ENCODE results near the gene MED31.

Gene MED31

GRCh38 chr17:6682339-6682738 is 30.9 kb upstream of the MED31 start:
- Histone ChIP-seq H3K27ac (replicated peaks; ENCODE audit: low read length) (no peak overlapping the region), H3K14ac (ENCODE audit: low read length) (no peak overlapping the region), H2BK5ac (ENCODE audit: low read length) (no peak overlapping the region), H3K9ac (ENCODE audit: low read depth, low read length, poor library complexity) (no peak overlapping the region), H3K23ac (ENCODE audit: low read depth, low read length, poor library complexity) (no peak overlapping the region), H2AFZ (ENCODE audit: low read length) (no peak overlapping the region), H3K4me3 (ENCODE audit: low read length in 2 of 2) (no peak overlapping the region), H4K91ac (ENCODE audit: low read depth, low read length, poor library complexity) (no peak overlapping the region), H3K18ac (ENCODE audit: low read length) (no peak overlapping the region), H3K9me3 (replicated peaks in 1 of 2; ENCODE audit: control insufficient read depth in 2 of 2, insufficient read depth in 1 of 2, low read depth in 1 of 2, low read length in 2 of 2) (no peaks in the 10 kb centered on the region), H2BK15ac (ENCODE audit: low read length) (no peak overlapping the region), H3K4me2 (ENCODE audit: insufficient read depth, low read length, poor library complexity, severe bottlenecking) (no peak overlapping the region), H3K27me3 (ENCODE audit: control insufficient read depth in 3 of 3, insufficient read depth in 3 of 3, low read depth in 1 of 3, low read length in 3 of 3) (peaks cover 0 to 31% (median 0%) of the 10 kb centered on the region in 3 experiments), H2AK5ac (ENCODE audit: low read depth, low read length) (no peak overlapping the region), H3K79me1 (ENCODE audit: low read depth, low read length) (no peaks in the 10 kb centered on the region), H2BK12ac (ENCODE audit: low read length) (no peak overlapping the region), H3K36me3 (replicated peaks in 1 of 2; ENCODE audit: control insufficient read depth in 2 of 2, insufficient read depth in 2 of 2, low read length in 2 of 2) (no peaks in the 10 kb centered on the region), H2BK120ac (ENCODE audit: low read depth, low read length) (no peak overlapping the region), H3K4ac (ENCODE audit: low read length) (no peak overlapping the region), H4K8ac (ENCODE audit: low read depth, low read length) (no peak overlapping the region), H3K4me1 (ENCODE audit: control insufficient read depth in 2 of 2, insufficient read depth in 1 of 2, low read depth in 1 of 2, low read length in 2 of 2) (no peaks in the 10 kb centered on the region)
- no CpG with 5 or more reads among the region's 4 CpGs for WGBS, 2 donors (ENCODE audit: extremely low coverage in 2 of 2, insufficient read length in 2 of 2, insufficient replicate concordance in 1 of 2)
- no peak for DNase-seq (ENCODE audit: low spot score)

GRCh38 chr17:6681671-6682070 is 30.3 kb upstream of the MED31 start:
- Histone ChIP-seq H2BK5ac (ENCODE audit: low read length) (no peak overlapping the region), H3K4me2 (ENCODE audit: insufficient read depth, low read length, poor library complexity, severe bottlenecking) (no peak overlapping the region), H3K4me1 (ENCODE audit: control insufficient read depth in 2 of 2, insufficient read depth in 1 of 2, low read depth in 1 of 2, low read length in 2 of 2) (no peaks in the 10 kb centered on the region), H3K9ac (ENCODE audit: low read depth, low read length, poor library complexity) (no peak overlapping the region), H4K91ac (ENCODE audit: low read depth, low read length, poor library complexity) (no peak overlapping the region), H3K4ac (ENCODE audit: low read length) (no peak overlapping the region), H2AK5ac (ENCODE audit: low read depth, low read length) (no peak overlapping the region), H2BK15ac (ENCODE audit: low read length) (no peak overlapping the region), H3K27ac (replicated peaks; ENCODE audit: low read length) (no peak overlapping the region), H4K8ac (ENCODE audit: low read depth, low read length) (no peak overlapping the region), H3K18ac (ENCODE audit: low read length) (no peak overlapping the region), H2BK120ac (ENCODE audit: low read depth, low read length) (no peak overlapping the region), H3K14ac (ENCODE audit: low read length) (no peak overlapping the region), H3K27me3 (ENCODE audit: control insufficient read depth in 3 of 3, insufficient read depth in 3 of 3, low read depth in 1 of 3, low read length in 3 of 3) (peaks cover 0 to 31% (median 0%) of the 10 kb centered on the region in 3 experiments), H3K9me3 (replicated peaks in 1 of 2; ENCODE audit: control insufficient read depth in 2 of 2, insufficient read depth in 1 of 2, low read depth in 1 of 2, low read length in 2 of 2) (no peaks in the 10 kb centered on the region), H3K23ac (ENCODE audit: low read depth, low read length, poor library complexity) (no peak overlapping the region), H3K36me3 (replicated peaks in 1 of 2; ENCODE audit: control insufficient read depth in 2 of 2, insufficient read depth in 2 of 2, low read length in 2 of 2) (no peaks in the 10 kb centered on the region), H3K4me3 (ENCODE audit: low read length in 2 of 2) (no peak overlapping the region), H3K79me1 (ENCODE audit: low read depth, low read length) (no peaks in the 10 kb centered on the region), H2AFZ (ENCODE audit: low read length) (no peak overlapping the region), H2BK12ac (ENCODE audit: low read length) (no peak overlapping the region)
- DNase-seq (ENCODE audit: low spot score), result no peak
- no CpG with 5 or more reads among the region's 5 CpGs for WGBS, 2 donors (ENCODE audit: extremely low coverage in 2 of 2, insufficient read length in 2 of 2, insufficient replicate concordance in 1 of 2)

DNA sequence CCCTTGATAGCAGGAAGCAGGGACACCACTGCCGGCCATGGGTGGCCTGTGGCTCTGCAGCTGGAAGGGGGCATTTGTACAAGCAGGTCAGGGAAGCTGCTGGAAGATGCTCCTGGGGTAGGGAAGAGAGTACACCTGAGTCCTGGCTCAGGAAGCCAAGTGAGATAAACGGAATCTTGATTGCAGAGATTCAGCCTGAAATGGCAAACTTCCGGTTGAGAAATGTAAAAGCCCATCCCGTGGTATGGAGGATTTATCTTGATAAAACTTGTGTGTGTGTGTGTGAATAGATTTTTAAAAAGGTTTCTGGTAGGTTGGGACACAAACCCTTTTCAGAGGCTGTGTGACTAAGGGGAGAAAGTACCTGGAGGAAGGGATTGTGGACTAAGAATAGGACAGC is 29.8 kb upstream of the MED31 start:
- Histone ChIP-seq H3K9ac (ENCODE audit: low read depth, low read length, poor library complexity) (no peak overlapping the region), H3K4me3 (ENCODE audit: low read length in 2 of 2) (no peak overlapping the region), H2BK12ac (ENCODE audit: low read length) (no peak overlapping the region), H3K4me1 (ENCODE audit: control insufficient read depth in 2 of 2, insufficient read depth in 1 of 2, low read depth in 1 of 2, low read length in 2 of 2) (no peaks in the 10 kb centered on the region), H3K14ac (ENCODE audit: low read length) (no peak overlapping the region), H3K27ac (replicated peaks; ENCODE audit: low read length) (no peak overlapping the region), H2AK5ac (ENCODE audit: low read depth, low read length) (no peak overlapping the region), H3K36me3 (replicated peaks in 1 of 2; ENCODE audit: control insufficient read depth in 2 of 2, insufficient read depth in 2 of 2, low read length in 2 of 2) (no peaks in the 10 kb centered on the region), H3K27me3 (ENCODE audit: control insufficient read depth in 3 of 3, insufficient read depth in 3 of 3, low read depth in 1 of 3, low read length in 3 of 3) (peaks cover 0 to 29% (median 0%) of the 10 kb centered on the region in 3 experiments), H3K4me2 (ENCODE audit: insufficient read depth, low read length, poor library complexity, severe bottlenecking) (no peak overlapping the region), H3K23ac (ENCODE audit: low read depth, low read length, poor library complexity) (no peak overlapping the region), H2AFZ (ENCODE audit: low read length) (no peak overlapping the region), H4K91ac (ENCODE audit: low read depth, low read length, poor library complexity) (no peak overlapping the region), H3K4ac (ENCODE audit: low read length) (no peak overlapping the region), H2BK5ac (ENCODE audit: low read length) (no peak overlapping the region), H3K79me1 (ENCODE audit: low read depth, low read length) (no peaks in the 10 kb centered on the region), H2BK15ac (ENCODE audit: low read length) (no peak overlapping the region), H2BK120ac (ENCODE audit: low read depth, low read length) (no peak overlapping the region), H3K18ac (ENCODE audit: low read length) (no peak overlapping the region), H4K8ac (ENCODE audit: low read depth, low read length) (no peak overlapping the region), H3K9me3 (replicated peaks in 1 of 2; ENCODE audit: control insufficient read depth in 2 of 2, insufficient read depth in 1 of 2, low read depth in 1 of 2, low read length in 2 of 2) (no peaks in the 10 kb centered on the region)
- no peak for DNase-seq (ENCODE audit: low spot score)
- no CpG with 5 or more reads among the region's 4 CpGs for WGBS, 2 donors (ENCODE audit: extremely low coverage in 2 of 2, insufficient read length in 2 of 2, insufficient replicate concordance in 1 of 2)

DNA sequence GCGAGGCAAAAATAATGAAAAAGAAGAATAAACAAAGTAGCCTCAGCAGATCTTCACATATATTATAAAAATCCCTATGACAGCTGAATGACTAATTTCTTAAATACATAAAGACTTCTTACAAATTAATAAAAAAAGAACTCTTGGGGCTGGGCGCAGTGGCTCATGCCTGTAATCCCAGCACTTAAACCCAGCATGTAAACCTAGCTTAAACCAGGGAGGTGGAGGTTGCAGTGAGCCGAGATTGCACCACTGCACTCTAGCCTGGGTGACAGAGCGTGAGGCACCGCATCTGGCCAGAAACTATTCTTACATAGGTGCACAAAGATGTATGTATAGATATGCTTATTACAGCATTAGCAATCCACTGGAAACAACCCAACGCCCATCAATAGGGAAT is 27.8 kb upstream of the MED31 start:
- Histone ChIP-seq H2BK12ac (ENCODE audit: low read length) (no peak overlapping the region), H3K4me2 (ENCODE audit: insufficient read depth, low read length, poor library complexity, severe bottlenecking) (no peak overlapping the region), H3K4ac (ENCODE audit: low read length) (no peak overlapping the region), H3K18ac (ENCODE audit: low read length) (no peak overlapping the region), H3K4me3 (ENCODE audit: low read length in 2 of 2) (no peak overlapping the region), H3K27me3 (ENCODE audit: control insufficient read depth in 3 of 3, insufficient read depth in 3 of 3, low read depth in 1 of 3, low read length in 3 of 3) (peaks cover 0 to 21% (median 0%) of the 10 kb centered on the region in 3 experiments), H3K79me1 (ENCODE audit: low read depth, low read length) (no peaks in the 10 kb centered on the region), H2BK5ac (ENCODE audit: low read length) (no peak overlapping the region), H3K36me3 (replicated peaks in 1 of 2; ENCODE audit: control insufficient read depth in 2 of 2, insufficient read depth in 2 of 2, low read length in 2 of 2) (no peaks in the 10 kb centered on the region), H2BK120ac (ENCODE audit: low read depth, low read length) (no peak overlapping the region), H4K91ac (ENCODE audit: low read depth, low read length, poor library complexity) (no peak overlapping the region), H3K9me3 (replicated peaks in 1 of 2; ENCODE audit: control insufficient read depth in 2 of 2, insufficient read depth in 1 of 2, low read depth in 1 of 2, low read length in 2 of 2) (no peaks in the 10 kb centered on the region), H2BK15ac (ENCODE audit: low read length) (no peak overlapping the region), H3K27ac (replicated peaks; ENCODE audit: low read length) (no peak overlapping the region), H3K9ac (ENCODE audit: low read depth, low read length, poor library complexity) (no peak overlapping the region), H3K14ac (ENCODE audit: low read length) (no peak overlapping the region), H3K23ac (ENCODE audit: low read depth, low read length, poor library complexity) (no peak overlapping the region), H2AFZ (ENCODE audit: low read length) (no peak overlapping the region), H3K4me1 (ENCODE audit: control insufficient read depth in 2 of 2, insufficient read depth in 1 of 2, low read depth in 1 of 2, low read length in 2 of 2) (no peaks in the 10 kb centered on the region), H4K8ac (ENCODE audit: low read depth, low read length) (no peak overlapping the region), H2AK5ac (ENCODE audit: low read depth, low read length) (no peak overlapping the region)
- DNase-seq (ENCODE audit: low spot score), result no peak
- WGBS, 2 donors (ENCODE audit: extremely low coverage in 2 of 2, insufficient read length in 2 of 2, insufficient replicate concordance in 1 of 2), result no CpG with 5 or more reads among the region's 6 CpGs
